Hepatocyte (in vitro differentiated cells): Measurements from ENCODE around the gene PSMG3.

Experiments
- CTCF ChIP-seq: fragments of 200-600 bp; sonication (generic); IDR thresholded peaks from 2 replicates; pipeline ENCODE4 v1.5.1; 2016; ENCODE audit warnings: antibody characterized with exemption, mild to moderate bottlenecking; ENCODE audit not compliant: poor library complexity
- EZH2 ChIP-seq: fragments of 200-600 bp; sonication (generic); IDR thresholded peaks from 2 replicates; pipeline ENCODE4 v1.6.1; 2016; ENCODE audit warnings: antibody characterized with exemption, mild to moderate bottlenecking, borderline replicate concordance
- EZH2phosphoT487 ChIP-seq: fragments of 200-600 bp; sonication (generic); IDR thresholded peaks from one replicate; pipeline ENCODE4 v1.6.1; 2018; ENCODE audit warnings: antibody characterized with exemption, mild to moderate bottlenecking, low read depth, moderate library complexity; ENCODE audit not compliant: unreplicated experiment, severe bottlenecking

DNA sequence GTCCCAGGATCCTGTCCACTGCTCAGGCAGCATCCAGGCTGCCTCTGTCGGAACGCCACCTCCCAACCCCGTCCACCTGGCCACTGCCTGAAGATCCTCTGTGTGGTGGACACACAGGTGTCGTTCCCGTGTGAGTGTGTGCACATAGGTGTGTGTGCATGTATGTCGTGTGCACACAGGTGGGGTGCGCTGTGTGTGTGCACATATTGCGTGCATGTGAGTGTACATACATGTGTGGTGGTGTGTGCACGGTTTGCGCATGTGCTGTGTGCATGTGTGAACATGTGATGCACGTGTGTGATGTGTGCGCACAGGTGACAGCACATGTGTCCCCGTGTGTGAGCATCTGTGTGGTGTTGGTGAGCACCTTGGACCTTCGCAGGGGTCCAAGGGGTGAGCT is 20.9 kb downstream of the PSMG3 start:
- no peak for TF ChIP-seq CTCF
- no peak for TF ChIP-seq EZH2
- no peak for TF ChIP-seq EZH2phosphoT487
